Suprapubic skin (tissue), 4 donors: Measurements from ENCODE around the gene MAGI1.

Source experiments
- POLR2A ChIP-seq, 2 donors: fragments of 450-650 bp; IDR thresholded peaks; one replicate each; pipeline ENCODE4 v1.6.1; 2017; ENCODE audit warnings: antibody characterized with exemption in 2 of 2, mild to moderate bottlenecking in 2 of 2, moderate library complexity in 2 of 2
- POLR2AphosphoS5 ChIP-seq, 3 donors: sonication (generic); formaldehyde crosslinking; IDR thresholded peaks; one replicate each; pipeline ENCODE4 v1.6.1; 2017; ENCODE audit warnings: antibody characterized with exemption in 3 of 3
- TF ChIP-seq, protein P1 (sequence below), 2 donors: fragments of 200-600 bp in 1 of 2; fragments of 450-650 bp in 1 of 2; sonication (generic) in 1 of 2; IDR thresholded peaks; one replicate each; pipeline ENCODE4 v1.5.1; 2016 to 2019; ENCODE audit warnings: antibody characterized with exemption in 2 of 2, mild to moderate bottlenecking in 1 of 2, moderate library complexity in 1 of 2

DNA sequence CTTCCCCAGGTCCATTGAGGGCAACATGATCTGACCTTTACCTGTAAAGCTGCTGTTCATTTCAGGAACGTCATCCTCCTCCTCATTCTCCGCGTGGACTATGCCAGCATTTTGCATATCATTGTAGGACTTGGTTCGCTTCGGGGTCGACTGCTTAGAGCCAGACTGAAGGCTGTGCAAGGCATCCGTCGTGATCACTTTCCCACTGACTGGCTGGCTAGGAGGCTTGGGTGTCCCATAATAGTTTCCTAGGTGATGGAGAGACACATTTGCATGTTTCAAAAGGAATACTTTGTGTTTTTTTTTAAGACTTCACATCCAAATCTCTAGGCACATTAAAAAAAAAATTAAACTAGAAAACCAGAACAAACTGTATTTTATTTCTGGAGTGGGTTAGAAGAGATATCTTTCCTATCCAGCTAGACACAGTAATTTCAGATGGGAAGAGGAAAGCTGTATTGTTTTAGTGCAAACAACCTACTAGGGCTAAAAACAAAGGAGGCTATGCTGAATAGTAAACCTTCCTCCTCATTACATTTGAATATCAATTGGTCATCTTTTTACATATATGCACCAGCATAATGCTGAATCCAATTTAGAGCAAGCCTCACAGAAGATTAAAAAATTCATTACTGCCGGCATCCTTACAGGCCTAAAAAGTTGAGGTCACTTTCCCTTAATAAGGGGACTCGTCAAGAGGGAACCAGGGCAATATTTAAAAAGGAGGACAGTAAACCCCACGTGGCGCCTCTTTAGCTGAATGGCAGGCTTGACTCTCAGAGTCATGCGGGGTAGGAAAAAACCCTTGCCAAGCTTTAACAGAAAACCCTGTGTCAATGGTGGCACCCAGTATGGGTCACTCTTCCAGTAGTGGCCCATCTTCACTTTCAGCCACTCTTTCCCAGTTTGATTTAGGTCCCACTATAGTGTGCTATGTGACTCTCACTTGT lies 559.9 kb downstream of the MAGI1 start:
- TF ChIP-seq, protein P1, sequence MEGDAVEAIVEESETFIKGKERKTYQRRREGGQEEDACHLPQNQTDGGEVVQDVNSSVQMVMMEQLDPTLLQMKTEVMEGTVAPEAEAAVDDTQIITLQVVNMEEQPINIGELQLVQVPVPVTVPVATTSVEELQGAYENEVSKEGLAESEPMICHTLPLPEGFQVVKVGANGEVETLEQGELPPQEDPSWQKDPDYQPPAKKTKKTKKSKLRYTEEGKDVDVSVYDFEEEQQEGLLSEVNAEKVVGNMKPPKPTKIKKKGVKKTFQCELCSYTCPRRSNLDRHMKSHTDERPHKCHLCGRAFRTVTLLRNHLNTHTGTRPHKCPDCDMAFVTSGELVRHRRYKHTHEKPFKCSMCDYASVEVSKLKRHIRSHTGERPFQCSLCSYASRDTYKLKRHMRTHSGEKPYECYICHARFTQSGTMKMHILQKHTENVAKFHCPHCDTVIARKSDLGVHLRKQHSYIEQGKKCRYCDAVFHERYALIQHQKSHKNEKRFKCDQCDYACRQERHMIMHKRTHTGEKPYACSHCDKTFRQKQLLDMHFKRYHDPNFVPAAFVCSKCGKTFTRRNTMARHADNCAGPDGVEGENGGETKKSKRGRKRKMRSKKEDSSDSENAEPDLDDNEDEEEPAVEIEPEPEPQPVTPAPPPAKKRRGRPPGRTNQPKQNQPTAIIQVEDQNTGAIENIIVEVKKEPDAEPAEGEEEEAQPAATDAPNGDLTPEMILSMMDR (IDR thresholded peaks at IDR 0.05), result no peak
- no peak for TF ChIP-seq POLR2A (IDR thresholded peaks at IDR 0.05)
- TF ChIP-seq POLR2AphosphoS5 (IDR thresholded peaks at IDR 0.05), result no peak
